Hepatic stellate cell (primary cell): ENCODE measurements around the gene CDPF1.

ENCODE experiments used
- DNase-seq: peaks from one replicate; pipeline ENCODE4 v3.0.0; 2011; ENCODE audit warnings: low spot score

The CDPF1 gene

GRCh38 chr22:46250035-46250782 is at the start of gene CDPF1:
TSS of gene CDPF1 (minus strand) at chr22:46250293. CDS start at chr22:46248284, 2,009 bp downstream.
- DNase-seq: peak; percentile 95

GRCh38 chr22:46299101-46299500 is 49.0 kb upstream of the CDPF1 start:
- DNase-seq: no peak

- DNase-seq: peak; percentile 40
Observed at GRCh38 chr22:46297151-46297812, 47.2 kb upstream of the CDPF1 start.

- DNase-seq: peak; percentile 100
Observed at GRCh38 chr22:46296257-46297150, 46.4 kb upstream of the CDPF1 start, which contains the start of gene GTSE1. TSS of gene GTSE1 (plus strand) at chr22:46296870. CDS start at chr22:46297401, 531 bp downstream.

GRCh38 chr22:46295277-46295971 is 45.3 kb upstream of the CDPF1 start:
- no peak for DNase-seq

- DNase-seq: no peak
Observed at GRCh38 chr22:46294784-46295183, 44.7 kb upstream of the CDPF1 start.

- DNase-seq: no peak
Observed at GRCh38 chr22:46293577-46294260, 43.6 kb upstream of the CDPF1 start.

GRCh38 chr22:46292732-46293131 is 42.6 kb upstream of the CDPF1 start:
- no peak for DNase-seq

- DNase-seq: no peak
Observed at GRCh38 chr22:46292173-46292572, 42.1 kb upstream of the CDPF1 start.

GRCh38 chr22:46290843-46291785 is 41.0 kb upstream of the CDPF1 start:
- DNase-seq: no peak

GRCh38 chr22:46290121-46290842 is 40.2 kb upstream of the CDPF1 start:
- DNase-seq: no peak

GRCh38 chr22:46289244-46289891 is 39.3 kb upstream of the CDPF1 start:
- no peak for DNase-seq

- DNase-seq: no peak
Observed at GRCh38 chr22:46288846-46289243, 38.8 kb upstream of the CDPF1 start.

GRCh38 chr22:46287873-46288751 is 38.0 kb upstream of the CDPF1 start:
- DNase-seq: no peak

- no peak for DNase-seq
Observed at GRCh38 chr22:46286941-46287872, 37.1 kb upstream of the CDPF1 start.

GRCh38 chr22:46286006-46286405 is 35.9 kb upstream of the CDPF1 start:
- DNase-seq: no peak
